ENCODE measurements around the gene JAM2. TPM values are rescaled to one million over a fixed set of nuclear protein-coding genes. Genes with fewer than 3 reads are reported as not detected.

The JAM2 gene
- total RNA-seq, 1 experiment from 2014 or later, result 0.20 TPM

GRCh38 chr21:25647647-25648046 lies 8.6 kb downstream of the JAM2 start:
- ChIA-PET POLR2A (no interaction called here), CTCF (no interaction called here)
- H3K9me3 Mint-ChIP-seq (ENCODE audit: unreplicated experiment), result no peaks in the 10 kb centered on the region
- Histone ChIP-seq H3K36me3 (ENCODE audit: control insufficient read depth, insufficient read depth, low read length) (no peaks in the 10 kb centered on the region), H3K27me3 (replicated peaks; ENCODE audit: control insufficient read depth, insufficient read depth, low read length) (no peaks in the 10 kb centered on the region), H3K4me1 (no peaks in the 10 kb centered on the region), H3K4me3 (ENCODE audit: low read depth, low read length) (no peak overlapping the region), H3K9me3 (no peaks in the 10 kb centered on the region)
- H3K36me3 Mint-ChIP-seq (ENCODE audit: insufficient read depth, unreplicated experiment), result no peaks in the 10 kb centered on the region
- H3K4me1 Mint-ChIP-seq (ENCODE audit: low read depth, unreplicated experiment), result peaks cover 3% of the 10 kb centered on the region
- intact Hi-C loops (cut with micrococcal nuclease; ENCODE audit: unreplicated experiment), result no loop called here
- no peak for TF ChIP-seq CTCF (IDR thresholded peaks at IDR 0.05; ENCODE audit: insufficient read depth in 1 of 2, low read depth in 1 of 2, low read length in 1 of 2, severe bottlenecking in 1 of 2, unreplicated experiment in 1 of 2)
- no TSS peak for BruUV-seq (replicated peaks)
- H3K4me3 Mint-ChIP-seq (ENCODE audit: unreplicated experiment), result no peak overlapping the region
- peaks cover 7% of the 10 kb centered on the region for H3K27me3 Mint-ChIP-seq (ENCODE audit: insufficient read depth, unreplicated experiment)
- no peak overlapping the region for H3K27ac Mint-ChIP-seq (ENCODE audit: unreplicated experiment)
- DNase-seq, result no peak

- no peaks in the 10 kb centered on the region for H3K27me3 ChIP-seq (replicated peaks; ENCODE audit: control insufficient read depth, insufficient read depth, low read length)
- Mint-ChIP-seq H3K27ac (ENCODE audit: unreplicated experiment) (no peak overlapping the region), H3K36me3 (ENCODE audit: insufficient read depth, unreplicated experiment) (no peaks in the 10 kb centered on the region), H3K9me3 (ENCODE audit: unreplicated experiment) (no peaks in the 10 kb centered on the region), H3K4me3 (ENCODE audit: unreplicated experiment) (no peak overlapping the region), H3K4me1 (ENCODE audit: low read depth, unreplicated experiment) (no peaks in the 10 kb centered on the region), H3K27me3 (ENCODE audit: insufficient read depth, unreplicated experiment) (peaks cover 7% of the 10 kb centered on the region)
- no peak overlapping the region for H3K4me3 ChIP-seq (ENCODE audit: low read depth, low read length)
- no TSS peak for BruUV-seq (replicated peaks)
- no peaks in the 10 kb centered on the region for H3K4me1 ChIP-seq
- POLR2A ChIA-PET, result no interaction called here
- intact Hi-C loops (cut with micrococcal nuclease; ENCODE audit: unreplicated experiment), result no loop called here
- CTCF ChIA-PET, result no interaction called here
- no peak for DNase-seq
- H3K9me3 ChIP-seq, result no peaks in the 10 kb centered on the region
- no peaks in the 10 kb centered on the region for H3K36me3 ChIP-seq (ENCODE audit: control insufficient read depth, insufficient read depth, low read length)
- no peak for TF ChIP-seq CTCF (IDR thresholded peaks at IDR 0.05; ENCODE audit: insufficient read depth in 1 of 2, low read depth in 1 of 2, low read length in 1 of 2, severe bottlenecking in 1 of 2, unreplicated experiment in 1 of 2)
These were observed 10.1 kb downstream of the JAM2 start for GRCh38 chr21:25649146-25649545.

DNA sequence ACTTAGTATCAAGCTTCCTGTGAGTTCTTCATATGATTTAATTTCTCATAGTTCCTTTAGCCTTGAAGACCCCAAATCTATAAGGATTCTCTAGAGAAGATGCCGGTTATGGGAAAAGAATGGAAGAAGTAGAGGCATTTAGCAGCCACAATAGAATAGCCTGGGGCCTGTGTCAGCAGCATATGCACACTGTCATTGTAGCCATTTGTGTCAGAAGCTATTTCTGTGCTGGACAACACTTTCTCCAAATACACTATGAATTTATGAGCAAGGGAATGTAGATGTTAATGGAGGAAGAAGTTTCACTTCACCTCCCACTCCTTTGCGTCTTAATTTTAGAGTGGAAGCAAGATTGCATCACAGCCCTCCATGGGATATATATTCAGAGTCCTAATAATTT lies 17.4 kb downstream of the JAM2 start:
- Histone ChIP-seq H3K36me3 (ENCODE audit: control insufficient read depth, insufficient read depth, low read length) (no peaks in the 10 kb centered on the region), H3K4me3 (ENCODE audit: low read depth, low read length) (no peak overlapping the region), H3K4me1 (no peaks in the 10 kb centered on the region), H3K9me3 (no peaks in the 10 kb centered on the region), H3K27me3 (replicated peaks; ENCODE audit: control insufficient read depth, insufficient read depth, low read length) (no peaks in the 10 kb centered on the region)
- CTCF ChIA-PET, result no interaction called here
- Mint-ChIP-seq H3K27me3 (ENCODE audit: insufficient read depth, unreplicated experiment) (no peaks in the 10 kb centered on the region), H3K4me3 (ENCODE audit: unreplicated experiment) (no peak overlapping the region), H3K4me1 (ENCODE audit: low read depth, unreplicated experiment) (no peaks in the 10 kb centered on the region), H3K36me3 (ENCODE audit: insufficient read depth, unreplicated experiment) (no peaks in the 10 kb centered on the region), H3K9me3 (ENCODE audit: unreplicated experiment) (no peaks in the 10 kb centered on the region), H3K27ac (ENCODE audit: unreplicated experiment) (no peak overlapping the region)
- no TSS peak for BruUV-seq (replicated peaks)
- no peak for DNase-seq
- intact Hi-C loops (cut with micrococcal nuclease; ENCODE audit: unreplicated experiment), result no loop called here
- POLR2A ChIA-PET, result no interaction called here
- TF ChIP-seq CTCF (IDR thresholded peaks at IDR 0.05; ENCODE audit: insufficient read depth in 1 of 2, low read depth in 1 of 2, low read length in 1 of 2, severe bottlenecking in 1 of 2, unreplicated experiment in 1 of 2), result no peak
